GM23338 (cell line): Measurements from ENCODE around the gene ISG20. TPM values are rescaled to one million over a fixed set of nuclear protein-coding genes. Genes with fewer than 3 reads are reported as not detected.

ENCODE experiments used
- ATAC-seq: fragments of 200-7000 bp; cut with Tn5 transposase; 3 replicates; pipeline ENCODE4 v1.9.1; 2020
- DNase-seq: peaks from one replicate; pipeline ENCODE4 v3.0.0-alpha.2; 2015; ENCODE audit warnings: low spot score
- H2AFZ ChIP-seq: fragments of 200-600 bp; sonication (generic); 2 replicates; pipeline ENCODE4 v1.8.0; 2016; ENCODE audit warnings: antibody characterized with exemption, mild to moderate bottlenecking, moderate library complexity
- H3F3A ChIP-seq: fragments of 200-600 bp; sonication (generic); replicated peaks from 2 replicates; pipeline ENCODE4 v1.8.0; 2017; ENCODE audit warnings: antibody characterized with exemption, mixed run types, low read depth
- H3K27ac ChIP-seq: fragments of 200-600 bp; sonication (generic); 2 replicates; pipeline ENCODE4 v1.6.1; 2016; ENCODE audit warnings: low read depth
- H3K27me3 ChIP-seq: fragments of 200-600 bp; sonication (generic); 2 replicates; pipeline ENCODE4 v1.8.0; 2016; ENCODE audit warnings: mild to moderate bottlenecking, mixed run types, moderate library complexity; ENCODE audit not compliant: insufficient read depth
- H3K36me3 ChIP-seq: fragments of 200-600 bp; sonication (generic); 2 replicates; pipeline ENCODE4 v1.8.0; 2016; ENCODE audit warnings: mild to moderate bottlenecking; ENCODE audit not compliant: insufficient read depth
- H3K4me1 ChIP-seq: fragments of 200-600 bp; sonication (generic); 2 replicates; pipeline ENCODE4 v1.8.0; 2016; ENCODE audit warnings: mild to moderate bottlenecking, moderate library complexity; ENCODE audit not compliant: insufficient read depth
- H3K4me2 ChIP-seq: fragments of 200-600 bp; sonication (generic); 2 replicates; pipeline ENCODE4 v1.7.1; 2017; ENCODE audit warnings: mixed run types
- H3K4me3 ChIP-seq: fragments of 200-600 bp; sonication (generic); 2 replicates; pipeline ENCODE4 v1.6.1; 2016; ENCODE audit warnings: mixed run types
- H3K79me2 ChIP-seq: fragments of 200-600 bp; sonication (generic); replicated peaks from 2 replicates; pipeline ENCODE4 v1.8.0; 2017; ENCODE audit warnings: mild to moderate bottlenecking; ENCODE audit not compliant: insufficient read depth
- H3K9me2 ChIP-seq: fragments of 200-600 bp; sonication (generic); 2 replicates; pipeline ENCODE4 v1.8.0; 2017; ENCODE audit not compliant: insufficient read depth
- H4K20me1 ChIP-seq: fragments of 200-600 bp; sonication (generic); replicated peaks from 2 replicates; pipeline ENCODE4 v1.8.0; 2017; ENCODE audit warnings: mild to moderate bottlenecking; ENCODE audit not compliant: insufficient read depth
- H3K27ac Mint-ChIP-seq: 2 replicates; pipeline ENCODE4 v1.8.0; 2020; ENCODE audit warnings: inconsistent platforms, mild to moderate bottlenecking, moderate library complexity, mixed read lengths
- H3K27me3 Mint-ChIP-seq: 3 replicates; pipeline ENCODE4 v1.8.0; 2022; ENCODE audit warnings: low read depth, mild to moderate bottlenecking, moderate library complexity, mixed read lengths, inconsistent platforms; ENCODE audit not compliant: insufficient read depth, poor library complexity
- H3K36me3 Mint-ChIP-seq: 3 replicates; pipeline ENCODE4 v1.8.0; 2021; ENCODE audit warnings: low read depth, mild to moderate bottlenecking, inconsistent platforms, moderate library complexity, mixed read lengths
- H3K4me1 Mint-ChIP-seq: 3 replicates; pipeline ENCODE4 v1.8.0; 2020; ENCODE audit warnings: mild to moderate bottlenecking, inconsistent platforms, mixed read lengths
- H3K4me3 Mint-ChIP-seq: 3 replicates; pipeline ENCODE4 v1.8.0; 2021; ENCODE audit warnings: moderate library complexity, mild to moderate bottlenecking, inconsistent platforms, mixed read lengths
- H3K9me3 Mint-ChIP-seq: 3 replicates; pipeline ENCODE4 v1.8.0; 2020; ENCODE audit warnings: moderate library complexity, mild to moderate bottlenecking, inconsistent platforms, mixed read lengths
- CREB1 ChIP-seq: fragments of 250-450 bp; sonication (Bioruptor Pico); IDR thresholded peaks from 2 replicates; pipeline ENCODE4 v1.5.0; 2020; ENCODE audit warnings: low read depth, mild to moderate bottlenecking, moderate library complexity
- CTCF ChIP-seq, 2 experiments: fragments of 200-600 bp in 1 of 2; sonication (generic) in 1 of 2; conservative IDR thresholded peaks; 2 replicates each; pipeline versions ENCODE4 v1.5.1 to v1.6.1; 2016 to 2017; ENCODE audit warnings: antibody characterized with exemption in 2 of 2, low read depth in 2 of 2, mild to moderate bottlenecking in 2 of 2, moderate library complexity in 1 of 2
- ETS1 ChIP-seq: IDR thresholded peaks from 2 replicates; pipeline ENCODE4 v1.6.1; 2016; ENCODE audit warnings: antibody characterized with exemption
- EZH2 ChIP-seq: fragments of 200-600 bp; sonication (generic); IDR thresholded peaks from one replicate; pipeline ENCODE4 v1.8.0; 2017; ENCODE audit warnings: antibody characterized with exemption, mild to moderate bottlenecking, low read depth; ENCODE audit not compliant: unreplicated experiment
- EZH2phosphoT487 ChIP-seq: fragments of 200-600 bp; sonication (generic); IDR thresholded peaks from one replicate; pipeline ENCODE4 v1.8.1; 2018; ENCODE audit warnings: antibody characterized with exemption; ENCODE audit not compliant: unreplicated experiment
- JUNB ChIP-seq: IDR thresholded peaks from one replicate; pipeline ENCODE4 v1.6.1; 2016; ENCODE audit warnings: antibody characterized with exemption; ENCODE audit not compliant: unreplicated experiment
- NANOG ChIP-seq: IDR thresholded peaks from 2 replicates; pipeline ENCODE4 v1.6.1; 2016; ENCODE audit warnings: antibody characterized with exemption, borderline replicate concordance
- POLR2AphosphoS5 ChIP-seq: IDR thresholded peaks from 2 replicates; pipeline ENCODE4 v1.6.1; 2016; ENCODE audit warnings: antibody characterized with exemption, low read depth
- STAT1 ChIP-seq: IDR thresholded peaks from one replicate; pipeline ENCODE4 v1.6.1; 2016; ENCODE audit warnings: antibody characterized with exemption; ENCODE audit not compliant: unreplicated experiment
- ZNF114 ChIP-seq: fragments of 250-450 bp; sonication (Bioruptor Pico); IDR thresholded peaks from 2 replicates; pipeline ENCODE4 v1.5.0; 2020; ENCODE audit warnings: mild to moderate bottlenecking, moderate library complexity
- ZNF331 ChIP-seq: fragments of 250-450 bp; sonication (Bioruptor Pico); IDR thresholded peaks from 2 replicates; pipeline ENCODE4 v1.5.0; 2020; ENCODE audit warnings: low read depth, mild to moderate bottlenecking, moderate library complexity
- ZNF462 ChIP-seq: fragments of 250-450 bp; sonication (Bioruptor Pico); IDR thresholded peaks from 2 replicates; pipeline ENCODE4 v1.5.0; 2020; ENCODE audit warnings: mild to moderate bottlenecking, moderate library complexity
- polyA plus RNA-seq: library from polyadenylated mRNA; unstranded; fragments of >200 nt; fragmentation: Nextera tagmentation; extraction: Ambion mirVana; gene quantifications from 2 replicates; pipeline ENCODE4 v1.2.1, GENCODE V29; 2016
- total RNA-seq: library from RNA; depleted of rRNA; stranded (reverse); fragments of >200 nt; shearing (Covaris generic); gene quantifications from 2 replicates; pipeline ENCODE4 v1.2.3, GENCODE V29; 2014

The ISG20 gene
- total and polyA plus RNA-seq, 2 experiments from 2014 or later = 3.2 to 3.7 TPM

GRCh38 chr15:88618686-88619085, 20.1 kb upstream of the ISG20 start:
- Histone ChIP-seq H3K79me2 (peaks cover 25% of the 10 kb centered on the region), H3K4me1 (peaks cover 46% of the 10 kb centered on the region), H2AFZ (no peak overlapping the region), H3K36me3 (peaks cover 8% of the 10 kb centered on the region; the same call in 1 of the 2 replicates), H3K27ac (no peak overlapping the region), H4K20me1 (peaks cover 19% of the 10 kb centered on the region), H3K4me2 (no peak overlapping the region), H3K9me2 (no peaks in the 10 kb centered on the region), H3K27me3 (peaks cover 7% of the 10 kb centered on the region), H3K4me3 (no peak overlapping the region), H3F3A (0 out of 2 replicates have a peak, but pooled peaks cover 3% of the 10 kb centered on the region)
- H3K36me3 Mint-ChIP-seq = peaks cover 21% of the 10 kb centered on the region
- peaks cover 67% of the 10 kb centered on the region for H3K4me1 Mint-ChIP-seq
- DNase-seq = no peak
- TF ChIP-seq POLR2AphosphoS5 (no peak), ZNF331 (CRISPR knock-in tag) (no peak), ETS1 (no peak), JUNB (no peak), EZH2 (no peak), CREB1 (CRISPR knock-in tag) (no peak), EZH2phosphoT487 (no peak), NANOG (no peak), STAT1 (no peak), ZNF114 (CRISPR knock-in tag) (no peak), ZNF462 (CRISPR knock-in tag) (no peak), CTCF (conservative IDR thresholded peaks at IDR 0.05; ENCODE audit: low read depth in 2 of 2) (no peak)
- 0 out of 3 replicates have a peak, but pooled peaks cover 2% of the 10 kb centered on the region for H3K9me3 Mint-ChIP-seq
- H3K4me3 Mint-ChIP-seq = no peak overlapping the region
- H3K27ac Mint-ChIP-seq = no peak overlapping the region
- no peak for ATAC-seq
- peaks cover 18% of the 10 kb centered on the region for H3K27me3 Mint-ChIP-seq
